ENCODE measurements around the gene SOCS3.
"Not testable (repeated sequence)": the region's sequence is repeated elsewhere in the genome, so short reads cannot be mapped to it uniquely, and the experiment has no call there.

SOCS3 gene

DNA sequence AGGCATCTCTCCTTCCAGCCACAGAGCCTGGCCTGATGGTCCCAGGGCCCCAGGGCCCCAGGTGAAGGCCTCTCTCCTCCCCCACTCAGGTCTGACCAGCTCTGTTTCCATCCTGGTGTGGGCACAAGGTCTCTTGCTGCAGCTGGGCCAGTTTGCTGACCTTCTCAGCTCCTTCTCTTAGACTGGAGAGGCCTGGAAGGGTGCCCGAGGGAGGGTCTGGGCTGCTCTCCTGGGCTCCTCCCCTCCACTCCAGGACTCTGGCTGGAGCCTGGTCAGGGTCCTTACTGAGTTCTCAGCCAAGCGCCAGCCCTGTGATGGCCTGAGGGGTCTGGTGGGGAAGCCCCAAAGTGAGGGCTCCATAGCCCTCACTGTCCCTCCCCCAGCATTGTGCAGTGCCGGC lies 12.4 kb downstream of the SOCS3 start:
- FAIRE-seq = no peak

DNA sequence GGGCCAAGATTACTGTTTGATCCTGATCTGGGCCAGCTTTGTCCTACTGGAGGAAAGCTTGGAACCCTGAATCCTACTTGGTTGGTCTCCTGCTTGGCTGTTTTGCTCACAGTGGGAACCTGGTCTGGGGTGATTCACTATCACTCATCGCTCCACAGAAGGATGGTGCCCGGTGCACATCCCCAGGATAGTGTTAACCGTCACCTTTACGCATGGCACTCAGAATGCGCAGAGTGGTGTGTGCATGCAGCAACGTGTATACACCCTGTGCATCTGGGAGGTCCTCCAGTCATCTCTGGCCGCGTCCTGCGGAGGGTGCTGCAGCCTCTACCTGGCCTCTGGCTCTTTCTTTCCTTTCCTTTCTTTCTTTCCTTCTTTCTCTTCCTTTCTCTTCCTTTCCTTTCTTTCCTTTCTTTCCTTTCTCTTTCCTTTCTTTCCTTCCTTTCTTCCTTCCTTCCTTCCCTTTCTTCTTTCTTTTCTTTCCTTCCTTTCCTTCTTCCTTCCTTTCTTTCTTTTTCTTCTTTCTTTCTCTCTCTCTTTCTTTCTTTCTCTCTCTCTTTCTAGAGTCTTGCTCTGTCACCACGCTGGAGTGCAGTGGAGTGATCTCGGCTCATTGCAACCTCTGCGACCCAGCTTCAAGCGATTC lies 13.1 kb downstream of the SOCS3 start:
- no peak for FAIRE-seq

DNA sequence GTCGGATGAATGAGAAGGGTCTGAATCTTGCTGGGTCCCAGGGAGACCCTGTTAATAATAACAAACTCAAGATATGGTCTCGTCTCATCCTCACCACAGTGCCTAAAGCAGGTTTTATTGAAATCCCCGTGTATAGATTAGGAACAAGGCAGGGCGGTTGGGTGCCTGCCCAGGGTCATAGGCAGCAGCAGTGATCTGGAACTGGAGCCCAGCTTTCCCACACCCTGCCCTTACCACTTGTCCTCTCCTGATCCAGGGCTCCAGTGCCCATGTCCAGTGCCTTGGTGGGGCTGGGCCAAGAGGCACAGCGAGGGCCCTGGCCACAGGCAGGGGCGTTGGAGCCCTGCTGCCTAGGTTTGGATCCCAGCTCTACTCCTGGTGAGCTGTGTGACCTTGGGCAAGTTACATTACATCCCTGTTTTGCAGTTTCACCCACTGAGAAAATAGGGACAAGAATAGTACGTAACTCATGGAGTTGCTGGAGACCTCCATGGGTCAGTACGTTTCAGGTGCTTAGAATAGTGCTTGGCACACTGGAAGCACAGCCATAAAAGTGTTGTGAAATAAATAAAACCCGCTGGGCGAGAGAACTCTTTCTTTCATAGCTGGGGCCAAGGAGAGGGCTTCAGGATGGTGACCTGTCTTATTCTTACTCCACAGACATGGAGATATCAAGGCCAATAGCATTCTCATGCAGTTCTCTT lies 13.9 kb downstream of the SOCS3 start:
- no peak for FAIRE-seq

DNA sequence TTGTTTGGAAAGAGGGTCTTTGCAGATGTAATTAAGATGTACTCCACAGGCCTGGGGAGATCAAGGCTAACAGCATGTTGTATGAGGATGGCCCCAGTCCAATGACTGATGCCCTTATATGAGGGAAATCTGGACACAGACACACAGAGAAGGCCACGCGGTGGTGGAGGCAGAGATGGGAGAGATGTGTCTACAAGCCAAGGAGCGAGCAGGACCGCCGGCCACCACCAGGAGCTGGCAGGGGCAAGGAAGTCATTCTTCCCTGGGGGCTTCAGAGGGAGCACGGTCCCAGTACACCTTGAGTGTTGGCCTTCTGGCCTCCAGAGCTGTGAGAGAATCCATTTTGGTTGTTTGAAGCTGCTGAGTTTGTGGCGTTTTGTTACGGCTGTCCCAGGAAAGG lies 14.7 kb downstream of the SOCS3 start:
- no peak for FAIRE-seq

DNA sequence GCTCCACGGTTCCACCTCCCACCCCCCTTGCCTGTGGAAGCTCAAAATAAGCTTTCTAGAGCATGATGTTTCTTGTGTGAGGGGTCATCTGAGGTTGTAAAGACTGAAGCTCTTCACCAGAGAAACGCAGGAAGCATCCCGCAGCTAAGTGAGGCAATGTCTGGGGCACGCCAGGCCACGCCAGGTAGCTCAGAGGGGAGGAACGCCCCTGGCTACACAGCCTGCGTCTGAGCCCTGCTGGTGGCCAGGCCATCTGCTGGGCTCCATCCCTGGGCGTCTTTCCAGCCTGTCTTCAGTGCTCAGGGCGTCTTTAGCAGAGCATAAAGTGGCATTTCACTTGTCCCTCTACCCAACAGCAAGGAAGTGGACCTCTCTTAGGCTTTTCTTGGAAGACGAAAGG lies 15.2 kb downstream of the SOCS3 start:
- no peak for FAIRE-seq

DNA sequence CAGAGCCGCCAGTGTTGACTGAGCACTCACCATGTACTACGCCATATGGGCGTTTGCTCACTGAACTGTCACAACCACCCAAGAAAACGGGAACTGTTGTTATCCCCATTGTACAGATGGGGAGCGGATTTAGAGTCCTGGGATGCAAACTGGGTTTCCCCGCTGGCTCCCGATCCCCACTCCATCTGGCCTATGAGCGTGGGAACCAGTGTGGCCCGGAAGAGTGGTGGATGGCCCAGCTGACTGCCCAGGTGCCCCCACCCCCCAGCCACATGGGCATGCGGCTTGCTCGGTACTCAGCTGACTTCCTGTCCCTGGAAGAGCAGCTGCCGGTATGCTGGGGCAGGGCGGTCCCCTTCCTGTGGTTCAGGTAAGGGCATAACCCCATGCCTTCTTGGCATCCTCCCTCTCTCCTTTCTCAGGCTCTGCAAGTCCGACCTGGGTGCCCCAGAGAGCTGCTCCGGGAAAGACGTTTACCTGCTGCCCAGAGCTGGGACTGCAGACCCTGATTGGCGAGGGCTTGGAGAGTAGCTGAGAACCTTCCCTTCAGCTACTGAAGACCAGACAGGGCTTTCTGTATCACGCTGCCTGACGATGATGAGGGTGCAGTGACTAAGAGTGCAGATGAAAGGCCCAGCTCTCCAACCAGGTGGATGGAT lies 16.2 kb downstream of the SOCS3 start:
- FAIRE-seq = no peak

DNA sequence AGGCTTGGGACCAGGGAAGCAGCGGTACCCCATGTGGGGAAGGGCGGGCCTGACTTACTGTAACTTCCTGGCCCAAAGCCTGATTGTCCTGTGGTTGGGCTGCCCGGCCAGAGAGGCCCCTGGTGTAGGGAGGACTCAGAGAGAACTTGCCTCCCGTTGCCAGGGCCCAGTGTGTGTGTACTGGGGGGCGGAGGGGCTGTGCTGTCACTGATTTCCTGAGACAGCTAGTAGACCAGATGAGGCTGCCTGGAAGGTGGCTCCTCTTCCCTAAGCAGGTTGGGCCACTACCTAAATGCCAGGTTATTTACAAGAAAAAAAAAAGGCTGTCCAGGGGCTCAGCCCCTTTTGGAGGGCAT lies 16.7 kb downstream of the SOCS3 start:
- FAIRE-seq = no peak

DNA sequence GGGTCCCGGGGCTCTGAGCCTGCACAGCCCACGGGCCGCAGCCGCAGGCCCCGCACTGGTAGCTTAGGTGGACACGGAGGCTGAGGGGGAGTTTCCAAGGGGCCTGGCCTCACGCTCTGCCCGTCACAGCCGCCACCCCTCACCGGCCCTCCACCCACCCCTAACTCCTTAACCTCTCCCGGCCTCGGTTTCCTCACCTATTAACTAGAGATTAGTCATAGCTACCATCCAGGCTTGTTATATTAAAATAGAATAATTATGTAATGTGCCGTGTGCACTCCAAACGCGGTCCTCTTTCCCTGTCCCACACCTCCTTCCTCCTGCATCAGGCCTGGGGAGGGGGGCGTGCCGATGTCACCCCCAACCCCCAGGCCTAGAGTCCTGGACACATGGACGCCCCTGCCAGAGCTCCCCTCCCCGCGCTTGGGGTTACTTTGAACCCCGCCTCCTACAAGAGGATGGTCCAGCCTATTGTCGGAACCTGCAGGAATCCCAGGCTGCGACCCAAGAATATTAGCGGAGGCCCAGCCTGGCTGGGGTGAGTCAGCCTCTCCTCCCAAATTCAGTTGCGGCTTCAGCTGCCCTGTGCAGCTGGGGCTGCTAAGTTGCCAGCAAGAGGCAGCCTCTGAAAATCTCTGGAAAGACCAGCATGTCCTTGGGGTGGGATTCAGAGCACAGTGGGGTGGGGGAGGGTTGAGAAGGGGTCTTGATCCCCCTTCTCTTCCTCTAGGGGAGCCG lies 17.3 kb downstream of the SOCS3 start:
- FAIRE-seq = no peak

DNA sequence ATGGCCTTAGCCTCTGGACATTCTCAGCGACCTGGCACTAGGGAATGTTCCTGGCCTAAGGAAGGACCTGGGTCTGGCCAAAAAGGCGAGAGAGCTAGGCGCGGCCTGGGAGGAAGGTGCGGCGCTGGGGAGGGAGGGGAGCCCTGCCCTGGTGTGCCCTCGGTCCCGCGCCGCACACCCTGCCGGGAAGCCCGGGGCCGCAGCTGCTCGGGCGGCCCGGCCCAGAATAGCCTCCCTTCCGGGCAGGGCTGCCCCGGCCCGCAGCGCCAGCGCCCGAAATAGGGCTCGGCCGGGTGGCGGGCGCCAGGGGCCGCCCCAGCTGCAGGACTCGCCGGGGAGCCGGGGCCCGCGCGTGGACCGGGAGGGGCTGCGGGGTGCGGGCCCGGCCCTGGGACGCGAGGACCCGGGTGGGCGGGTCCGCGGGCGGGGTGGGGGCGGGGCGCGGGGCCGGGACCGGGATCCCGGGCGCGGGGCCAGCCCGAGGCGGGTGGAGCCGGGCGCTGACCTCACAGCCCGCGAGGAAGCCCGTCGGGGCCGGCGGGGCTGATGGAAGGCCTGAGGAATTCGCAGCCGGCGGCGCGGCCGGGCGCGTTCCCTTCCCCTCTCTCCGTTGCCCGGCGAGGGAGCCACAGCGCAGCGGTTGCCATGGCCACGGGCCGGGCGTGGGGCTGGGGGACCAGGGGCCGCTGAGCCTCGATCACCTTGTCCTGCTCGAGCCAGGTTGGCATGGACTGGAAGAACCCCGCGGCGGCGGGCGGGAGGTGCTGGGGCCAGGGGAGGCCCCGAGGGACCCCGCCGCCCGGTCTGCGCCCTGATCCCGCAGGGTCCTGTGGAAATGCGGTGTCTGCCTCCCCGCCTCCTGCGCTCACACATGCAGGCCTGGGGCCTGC lies 18.1 kb downstream of the SOCS3 start:
- no peak for FAIRE-seq

DNA sequence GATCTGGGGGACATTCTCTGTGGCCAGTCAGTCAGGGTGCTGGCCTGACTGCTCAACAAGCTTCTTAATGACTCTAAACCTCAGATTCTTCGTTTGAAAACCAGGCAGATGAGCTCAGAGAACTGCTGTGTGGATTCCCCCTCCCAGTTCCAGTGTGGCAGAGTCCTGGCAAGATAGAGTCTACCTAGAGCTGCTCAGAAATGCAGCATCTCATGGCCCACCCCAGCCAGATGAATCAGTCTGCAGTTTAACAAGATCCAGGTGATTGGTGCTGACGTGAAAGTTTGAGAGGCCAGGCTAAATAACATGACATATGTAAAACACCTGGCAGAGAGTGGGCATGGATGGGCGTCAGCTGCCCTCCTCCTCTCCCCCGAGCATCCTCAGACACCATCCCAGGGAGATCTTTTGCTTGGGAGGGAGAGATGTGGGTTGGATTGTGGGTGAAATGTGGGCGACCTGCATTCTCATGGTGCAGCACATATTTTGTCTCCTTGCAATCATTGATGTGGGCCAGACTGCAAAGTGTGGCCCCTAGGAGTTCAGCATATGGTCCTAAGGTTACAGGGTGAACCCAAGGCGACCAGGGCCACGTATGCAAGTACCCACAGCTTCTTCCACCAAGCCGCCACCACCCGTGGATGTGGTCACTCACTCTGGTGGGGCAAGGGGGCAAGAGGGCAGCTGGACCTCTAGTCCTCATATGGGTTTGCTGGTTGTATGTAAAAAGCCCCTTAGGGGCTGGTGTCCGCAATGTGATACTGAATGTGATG lies 19.5 kb downstream of the SOCS3 start:
- FAIRE-seq = no peak

DNA sequence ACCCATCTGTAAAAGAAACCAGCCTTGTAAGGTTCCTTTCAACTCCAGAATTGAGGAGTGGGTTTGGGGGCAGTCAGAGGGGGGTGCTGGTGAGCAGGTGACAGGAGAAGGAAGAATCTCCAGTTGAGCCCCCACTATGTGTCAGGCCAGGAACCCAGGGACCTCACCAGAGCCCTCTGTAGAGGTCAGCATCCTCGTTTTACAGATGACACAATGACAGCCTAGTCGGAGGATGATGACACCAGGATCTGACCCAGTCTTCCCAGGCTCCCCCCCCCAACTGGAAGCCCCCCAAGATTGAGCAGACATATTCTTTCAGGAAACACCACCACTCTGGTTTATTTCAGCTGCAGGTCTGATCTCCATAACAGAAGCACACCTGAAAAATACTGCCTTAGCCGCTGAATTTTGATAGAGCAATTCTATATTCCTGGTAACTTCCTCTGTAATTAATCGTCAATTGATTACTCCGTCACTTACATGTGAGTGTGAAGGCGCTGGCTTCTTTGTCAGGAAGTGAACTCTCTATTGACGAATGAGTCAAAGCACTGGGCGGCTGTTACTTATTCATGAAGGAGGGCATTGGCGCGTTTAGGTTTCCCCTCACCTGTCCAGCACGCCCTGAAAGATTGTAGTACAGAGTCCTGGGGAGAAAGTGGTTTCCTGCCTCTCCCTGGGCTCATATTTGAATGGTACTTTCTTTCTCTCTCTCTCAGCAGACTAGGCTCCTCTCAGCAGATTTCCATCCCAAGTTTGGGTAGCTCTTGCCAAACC lies 21.2 kb downstream of the SOCS3 start:
- no peak for FAIRE-seq

DNA sequence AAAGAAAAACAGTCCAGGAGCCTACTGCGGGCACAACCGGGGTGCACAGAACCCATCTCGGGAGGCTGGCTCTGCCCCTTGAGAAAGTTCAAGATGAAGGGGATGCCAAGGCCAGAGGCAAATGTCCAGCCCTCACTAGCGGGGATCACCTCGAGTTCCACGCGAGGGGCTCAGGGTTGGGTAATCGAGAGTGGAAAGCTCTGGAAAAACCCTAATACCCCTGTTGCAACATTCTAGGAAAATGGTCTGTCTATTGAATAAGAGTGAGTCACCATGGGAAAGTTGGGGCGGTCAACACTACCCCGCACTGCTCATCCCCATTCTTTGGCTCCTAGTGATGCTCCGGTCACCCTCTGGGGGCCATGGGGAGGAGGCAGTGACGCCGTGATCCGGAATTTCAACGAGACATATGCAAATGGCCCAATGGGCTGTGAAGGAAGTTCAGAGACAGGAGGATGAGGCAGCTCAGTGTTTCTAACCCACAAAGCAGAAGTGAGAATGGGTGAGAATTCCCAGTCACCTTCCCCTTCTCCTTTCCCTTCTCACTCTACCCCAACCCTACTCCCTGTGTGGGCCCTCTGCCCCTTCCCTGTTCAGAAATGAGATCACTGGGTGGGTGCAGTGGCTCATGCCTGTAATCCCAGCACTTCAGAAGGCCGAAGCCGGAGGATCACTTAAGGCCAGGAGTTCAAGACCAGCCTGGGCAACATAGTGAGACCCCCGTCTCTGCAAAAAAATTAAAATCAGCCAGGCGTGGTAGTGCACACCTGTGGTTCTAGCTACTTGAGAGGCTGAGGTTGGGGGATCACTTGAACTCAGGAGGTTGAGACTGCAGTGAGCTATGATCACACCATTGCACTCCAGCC lies 22.4 kb downstream of the SOCS3 start:
- FAIRE-seq = no peak

DNA sequence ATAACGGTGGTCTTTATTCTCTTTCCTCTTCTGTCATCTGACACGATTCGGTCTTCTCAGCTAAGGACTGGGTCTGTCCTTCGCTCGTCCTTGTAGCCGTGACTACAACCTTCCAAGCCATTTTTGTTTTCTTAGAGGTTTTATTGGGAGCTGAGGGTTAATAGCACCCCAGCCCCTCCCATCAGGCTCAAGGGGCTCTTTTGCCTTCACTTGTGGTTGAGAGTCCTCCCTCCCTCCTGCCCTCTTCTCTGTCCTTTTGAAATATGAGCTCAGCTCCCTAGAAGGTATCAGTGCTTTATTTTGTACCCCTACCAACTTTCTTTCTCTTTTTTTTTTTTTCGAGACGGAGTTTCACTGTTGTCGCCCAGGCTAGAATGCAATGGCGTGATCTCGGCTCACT lies 24.7 kb downstream of the SOCS3 start:
- FAIRE-seq = no peak

DNA sequence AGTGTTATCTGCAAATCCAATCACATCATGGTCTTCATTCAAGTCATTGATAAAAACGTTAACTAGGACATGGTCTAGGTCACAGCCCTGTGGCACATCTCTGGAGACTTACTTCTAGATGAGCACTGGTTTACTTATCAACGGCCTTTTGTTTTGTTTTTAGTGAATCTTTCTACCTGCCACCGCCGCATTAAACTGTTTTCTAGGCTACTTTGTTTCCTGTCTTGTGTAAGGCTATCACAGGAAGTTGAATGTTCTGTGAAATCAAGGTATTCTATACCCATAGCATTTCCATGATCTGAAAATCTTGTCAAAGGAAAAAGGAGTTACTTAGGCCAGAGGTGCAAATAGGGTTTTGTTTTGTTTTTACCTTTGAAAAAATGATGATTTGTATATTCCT lies 26.9 kb downstream of the SOCS3 start:
- FAIRE-seq = no peak

DNA sequence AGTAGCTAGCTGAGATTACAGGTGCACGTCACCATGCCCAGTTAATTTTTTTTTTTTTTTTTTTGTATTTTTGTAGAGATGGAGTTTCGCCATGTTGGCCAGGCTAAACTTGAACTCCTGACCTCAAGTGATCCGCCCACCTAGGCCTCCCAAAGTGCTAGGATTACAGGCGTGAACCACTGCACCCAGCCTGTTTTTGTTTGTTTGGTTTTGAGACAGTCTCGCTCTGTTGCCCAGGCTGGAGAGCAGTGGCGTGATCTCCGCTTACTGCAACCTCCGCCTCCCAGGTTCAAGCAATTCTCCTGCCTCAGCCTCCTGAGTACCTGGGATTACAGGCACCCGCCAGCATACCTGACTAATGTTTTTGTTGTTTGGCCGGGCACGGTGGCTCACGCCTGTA lies 28.5 kb downstream of the SOCS3 start:
- not testable (repeated sequence) for FAIRE-seq

DNA sequence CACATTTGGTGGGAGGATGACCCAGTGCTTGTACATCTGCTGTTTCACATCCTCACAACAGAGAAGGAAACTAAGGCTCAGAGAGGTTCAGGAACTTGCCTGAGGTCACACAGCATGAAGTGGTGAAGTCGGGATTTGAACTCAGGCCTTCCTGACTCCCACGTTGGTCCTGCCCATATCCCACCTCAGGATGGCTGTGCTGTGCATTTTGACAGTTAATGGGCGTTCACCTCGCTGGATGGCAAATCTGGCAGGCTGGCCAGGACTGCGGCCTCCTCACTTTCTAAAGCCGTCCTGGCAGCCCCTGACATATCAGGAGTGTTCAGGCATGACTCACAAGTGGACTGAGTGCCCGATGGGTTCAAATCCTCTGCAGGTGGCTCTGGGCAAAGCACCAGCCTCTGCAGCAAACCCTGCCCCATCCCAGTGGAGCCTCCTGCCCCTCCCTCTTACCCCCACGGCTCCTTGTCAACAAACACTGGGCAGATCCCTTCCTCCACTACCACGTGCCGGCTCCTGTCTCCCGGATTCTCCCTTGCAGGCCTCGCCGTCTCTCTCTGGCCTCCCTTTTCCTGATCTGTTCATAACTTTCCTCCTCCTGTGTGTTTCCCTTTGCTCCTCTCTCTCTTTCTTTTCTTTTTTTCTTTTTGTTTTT lies 29.2 kb downstream of the SOCS3 start:
- no peak for FAIRE-seq

DNA sequence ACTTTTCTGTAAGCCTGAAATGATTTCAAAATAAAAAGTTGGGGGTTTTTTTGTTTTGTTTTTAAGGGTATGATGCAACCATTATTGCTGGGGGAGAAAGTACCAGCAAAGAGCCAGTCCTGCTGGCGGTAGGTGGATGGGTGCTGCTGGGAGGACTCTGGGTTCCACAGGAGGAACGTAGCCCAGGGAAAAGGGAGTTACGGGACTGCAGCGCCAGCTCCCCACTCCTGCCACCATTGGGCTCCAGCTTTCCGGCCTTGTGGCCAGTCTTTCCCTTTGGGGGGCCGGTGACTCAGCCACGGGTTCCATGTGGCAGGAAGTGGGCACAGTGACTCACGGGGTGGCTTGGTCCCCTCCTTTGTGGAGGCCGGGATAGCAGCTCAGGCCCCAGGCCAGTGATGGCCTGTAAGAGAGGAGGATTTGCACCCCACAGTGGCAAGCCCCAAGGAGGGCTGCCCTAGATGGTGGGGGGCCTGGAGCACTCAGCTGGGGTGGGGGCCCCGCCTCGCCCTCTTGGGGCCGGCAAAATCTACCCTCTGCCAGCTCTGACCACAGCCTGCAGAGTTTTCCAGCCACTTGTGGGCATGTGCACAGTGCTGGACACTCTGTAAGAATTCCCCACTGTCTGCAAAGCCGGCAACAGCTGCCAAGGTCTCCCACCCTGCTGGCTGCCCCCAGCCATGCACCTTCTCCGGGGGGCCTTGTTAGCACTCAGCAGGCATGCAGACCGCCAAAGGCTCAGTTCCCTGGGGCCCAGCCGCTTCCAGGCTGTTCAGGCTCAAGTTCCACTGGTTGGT lies 30.4 kb downstream of the SOCS3 start:
- FAIRE-seq = no peak

DNA sequence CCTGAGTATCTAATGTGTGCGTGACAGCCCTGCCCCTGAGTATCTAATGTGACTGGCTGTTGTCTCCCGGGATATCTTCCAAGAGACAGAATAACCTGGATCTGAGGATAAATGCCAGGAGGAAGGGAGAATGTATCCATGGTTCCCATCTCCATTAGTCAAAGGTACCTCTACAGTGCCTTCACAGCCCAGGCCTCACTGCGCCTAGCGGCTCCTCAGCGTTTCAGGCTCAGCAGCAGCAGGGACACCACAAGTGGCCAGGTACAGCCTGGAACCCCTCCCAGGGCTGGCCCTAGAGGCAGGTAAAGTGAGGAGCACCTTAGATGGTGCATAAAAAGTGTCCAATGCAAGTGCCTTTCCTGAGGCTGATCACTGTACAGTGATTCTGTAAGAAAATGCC lies 32.0 kb downstream of the SOCS3 start:
- FAIRE-seq = no peak

All from endometrium (tissue), 2 donors.